Stimulated activated CD4-positive, alpha-beta T cell treated with anti-CD3 and anti-CD28 coated beads, TNF-alpha, amount 100 ng/mL, for 24 hours (primary cell): ENCODE data around the gene CSPG5.

ENCODE experiments used
- DNase-seq, 3 experiments: peaks; one replicate each; pipeline ENCODE4 v3.0.0-alpha.2; 2020; ENCODE audit warnings: low read depth in 3 of 3

CSPG5 gene

GRCh38 chr3:47540281-47540680, 38.4 kb downstream of the CSPG5 start:
- no peak for DNase-seq

GRCh38 chr3:47536967-47537366, 41.7 kb downstream of the CSPG5 start:
- no peak for DNase-seq

- DNase-seq = no peak
Measured at GRCh38 chr3:47536221-47536891, 42.3 kb downstream of the CSPG5 start.

GRCh38 chr3:47533996-47534454, 44.6 kb downstream of the CSPG5 start:
- DNase-seq = no peak

GRCh38 chr3:47533481-47533880, 45.2 kb downstream of the CSPG5 start:
- DNase-seq = no peak

GRCh38 chr3:47527952-47528725, 50.5 kb downstream of the CSPG5 start:
- DNase-seq = no peak

- DNase-seq = no peak
Measured at GRCh38 chr3:47525617-47526016, 53.0 kb downstream of the CSPG5 start.

GRCh38 chr3:47523310-47524073, 55.2 kb downstream of the CSPG5 start:
- DNase-seq = no peak

GRCh38 chr3:47522082-47522987, 56.3 kb downstream of the CSPG5 start:
- peak; percentile 44 to 79 (median 62) for DNase-seq

- DNase-seq = no peak
Measured at GRCh38 chr3:47520756-47521155, 57.9 kb downstream of the CSPG5 start.

GRCh38 chr3:47517937-47518336, 60.7 kb downstream of the CSPG5 start:
- no peak for DNase-seq

- DNase-seq = no peak
Measured at GRCh38 chr3:47515864-47516319, 62.8 kb downstream of the CSPG5 start.

GRCh38 chr3:47515100-47515499, 63.6 kb downstream of the CSPG5 start:
- DNase-seq = no peak

- DNase-seq = peak; percentile 93 to 97 (median 93)
Measured at GRCh38 chr3:47513125-47513929, 65.3 kb downstream of the CSPG5 start, which contains the start of gene ELP6. TSS of gene ELP6 (minus strand) at chr3:47513712. CDS start at chr3:47513590, 122 bp downstream.

- DNase-seq = peak in 1 of 3 experiments; percentile 19
Measured at GRCh38 chr3:47512416-47513124, 66.1 kb downstream of the CSPG5 start.
